IPS-18a (cell line): Measurements from ENCODE around the gene PRKAG2.

Source experiments
- H3K27ac ChIP-seq: one replicate; pipeline ENCODE4 v1.5.1; 2013; ENCODE audit warnings: low read length
- H3K27me3 ChIP-seq: one replicate; pipeline ENCODE4 v1.6.1; 2013; ENCODE audit warnings: mild to moderate bottlenecking, low read length; ENCODE audit not compliant: control insufficient read depth, insufficient read depth
- H3K36me3 ChIP-seq: one replicate; pipeline ENCODE4 v1.6.1; 2013; ENCODE audit warnings: low read depth, low read length; ENCODE audit not compliant: control insufficient read depth
- H3K4me1 ChIP-seq: one replicate; pipeline ENCODE4 v1.6.1; 2013; ENCODE audit warnings: low read depth, low read length; ENCODE audit not compliant: control insufficient read depth
- H3K4me3 ChIP-seq: one replicate; pipeline ENCODE4 v1.5.1; 2013; ENCODE audit warnings: low read length
- H3K9ac ChIP-seq: one replicate; pipeline ENCODE4 v1.6.1; 2013; ENCODE audit warnings: mild to moderate bottlenecking, low read length, moderate library complexity
- H3K9me3 ChIP-seq: one replicate; pipeline ENCODE4 v1.6.1; 2013; ENCODE audit warnings: low read depth, low read length; ENCODE audit not compliant: control insufficient read depth

PRKAG2 gene

DNA sequence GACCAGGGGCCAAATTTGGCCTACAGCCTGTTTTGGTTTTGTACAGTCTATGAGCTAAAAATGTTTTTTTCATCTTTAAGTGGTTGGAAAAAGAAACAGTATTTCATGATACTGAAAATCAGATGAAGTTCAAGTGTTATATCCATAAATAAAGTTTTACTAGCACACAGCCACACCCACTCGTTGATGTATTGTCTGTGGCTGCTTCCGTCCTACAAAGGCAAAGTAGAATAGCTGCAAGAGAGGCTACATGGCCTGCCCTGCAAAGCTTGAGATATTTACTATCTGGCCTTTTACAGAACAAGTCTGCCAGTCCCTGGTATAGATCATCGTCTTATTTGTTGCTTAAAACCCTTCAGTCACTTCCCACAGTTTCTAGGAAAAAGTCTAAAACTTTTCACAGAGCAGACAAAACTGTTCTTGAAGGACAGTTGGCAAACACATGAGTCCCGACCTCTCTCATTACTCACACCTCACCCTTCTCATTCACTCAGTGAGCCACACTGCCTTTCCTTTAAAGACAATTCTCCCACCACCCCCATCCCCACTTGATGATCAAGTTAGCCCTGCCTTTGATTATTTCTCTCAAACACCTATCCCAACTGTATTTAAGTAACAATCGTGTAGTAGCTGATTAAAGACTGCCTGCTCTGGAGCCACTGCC is 367.1 kb downstream of the PRKAG2 start:
- H3K4me3 ChIP-seq: no peak overlapping the region
- H3K9me3 ChIP-seq: no peaks in the 10 kb centered on the region
- no peak overlapping the region for H3K27ac ChIP-seq
- H3K36me3 ChIP-seq: no peaks in the 10 kb centered on the region
- no peaks in the 10 kb centered on the region for H3K27me3 ChIP-seq
- peaks cover 29% of the 10 kb centered on the region for H3K4me1 ChIP-seq
- H3K9ac ChIP-seq: no peak overlapping the region

DNA sequence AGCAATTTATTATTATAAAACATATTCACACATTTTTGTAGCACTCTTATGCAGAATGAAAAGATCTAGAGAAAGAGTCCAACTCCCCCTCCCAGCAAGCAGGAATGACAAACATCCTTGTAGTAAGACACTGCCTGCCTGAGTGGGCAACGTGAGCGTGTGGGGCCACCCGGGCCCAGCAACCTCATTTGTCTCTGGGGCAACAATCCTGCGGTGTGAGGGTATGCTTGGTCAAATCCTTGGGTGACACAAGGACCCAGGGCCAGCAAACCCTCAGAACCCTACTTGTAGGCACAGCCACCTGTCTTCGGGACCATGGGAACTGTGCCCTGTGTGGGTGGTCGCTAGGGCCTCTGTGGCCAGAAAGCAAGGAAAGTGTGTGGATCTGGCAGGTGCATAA is 367.9 kb downstream of the PRKAG2 start:
- Histone ChIP-seq H3K27ac (no peak overlapping the region), H3K9me3 (no peaks in the 10 kb centered on the region), H3K4me3 (no peak overlapping the region), H3K4me1 (peaks cover 35% of the 10 kb centered on the region), H3K36me3 (no peaks in the 10 kb centered on the region), H3K27me3 (no peaks in the 10 kb centered on the region), H3K9ac (no peak overlapping the region)

DNA sequence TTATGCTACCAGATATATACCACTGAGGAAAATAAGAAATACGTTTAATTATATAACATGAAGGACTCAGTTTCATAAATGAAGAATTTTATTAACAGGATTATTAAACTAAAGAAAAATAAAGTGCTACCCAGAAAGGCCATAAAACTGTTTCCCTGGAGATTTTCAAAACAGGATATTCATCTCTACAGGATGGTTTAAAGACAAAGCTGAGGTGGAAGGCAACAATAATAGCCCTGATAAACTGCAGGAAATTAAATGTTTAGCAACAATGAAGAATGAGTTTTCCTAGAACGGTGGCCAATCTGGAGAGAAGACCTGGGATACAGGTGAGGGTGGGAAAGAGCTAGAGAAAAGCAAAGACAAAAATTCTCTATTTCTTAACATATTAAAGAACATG is 369.1 kb downstream of the PRKAG2 start:
- Histone ChIP-seq H3K9me3 (no peaks in the 10 kb centered on the region), H3K36me3 (no peaks in the 10 kb centered on the region), H3K27ac (no peak overlapping the region), H3K4me3 (no peak overlapping the region), H3K9ac (no peak overlapping the region), H3K4me1 (peaks cover 38% of the 10 kb centered on the region), H3K27me3 (no peaks in the 10 kb centered on the region)

DNA sequence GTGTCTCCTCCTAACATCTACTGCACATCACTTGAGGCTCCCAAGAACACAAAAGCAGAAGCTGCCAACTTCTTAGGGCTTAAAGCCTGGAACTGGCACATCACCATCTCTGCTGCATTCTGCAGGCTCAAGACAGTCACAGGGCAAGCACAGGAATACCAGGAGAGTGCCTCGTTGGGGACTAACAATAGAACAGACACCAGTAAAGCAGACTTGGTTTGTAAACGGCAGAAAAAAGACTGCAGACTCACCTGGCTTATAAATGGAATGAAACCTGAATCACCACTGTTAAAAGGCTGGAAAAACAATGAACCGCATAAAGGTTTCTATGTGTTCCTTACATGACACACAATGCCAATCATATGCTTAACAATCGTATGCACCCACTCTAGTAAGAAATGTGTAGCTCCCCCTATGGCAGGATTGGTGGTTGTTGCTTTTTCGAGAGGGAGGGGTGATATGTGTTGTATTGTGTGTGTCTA is 370.0 kb downstream of the PRKAG2 start:
- H3K36me3 ChIP-seq: no peaks in the 10 kb centered on the region
- H3K4me1 ChIP-seq: peaks cover 38% of the 10 kb centered on the region
- no peak overlapping the region for H3K27ac ChIP-seq
- H3K4me3 ChIP-seq: no peak overlapping the region
- H3K27me3 ChIP-seq: no peaks in the 10 kb centered on the region
- H3K9me3 ChIP-seq: no peaks in the 10 kb centered on the region
- no peak overlapping the region for H3K9ac ChIP-seq
